SK-N-SH (cell line): ENCODE results near the gene CITED1. TPM values are rescaled to one million over a fixed set of nuclear protein-coding genes. Genes with fewer than 3 reads are reported as not detected.

Source experiments
- CTCF ChIA-PET: fragments of 300-600, 350-600 bp; formaldehyde crosslinking; extraction: SDS; loops from one replicate; lab custom pipeline; 2021; lab: Yijun Ruan, JAX
- POLR2A ChIA-PET: fragments of 350-600 bp; sonication (Branson Sonifier 250); formaldehyde crosslinking; extraction: SDS; loops from one replicate; lab custom pipeline; 2020; ENCODE audit warnings: antibody characterized with exemption, inconsistent platforms; lab: Yijun Ruan, JAX
- DNase-seq: peaks from one replicate; pipeline ENCODE4 v3.0.0; 2012
- H2AFZ ChIP-seq: fragments of 200-600 bp; sonication (generic); 2 replicates; pipeline ENCODE4 v1.8.1; 2016; ENCODE audit warnings: antibody characterized with exemption, mild to moderate bottlenecking, low read depth
- H3F3A ChIP-seq: fragments of 200-600 bp; sonication (generic); replicated peaks from 2 replicates; pipeline ENCODE3; 2016; ENCODE audit warnings: antibody characterized with exemption, mild to moderate bottlenecking; ENCODE audit not compliant: insufficient read depth
- H3K27ac ChIP-seq, 2 experiments: fragments of 200-500 bp in 1 of 2; fragments of 200-600 bp in 1 of 2; sonication (Bioruptor generic) in 1 of 2; sonication (generic), shearing (Covaris generic) in 1 of 2; 2 replicates each; pipeline versions ENCODE4 v1.5.1 to v1.6.1; 2014 to 2016; ENCODE audit warnings: low read depth in 2 of 2, inconsistent platforms in 1 of 2, low read length in 1 of 2, mild to moderate bottlenecking in 1 of 2, mixed read lengths in 1 of 2
- H3K27me3 ChIP-seq: fragments of 200-600 bp; sonication (generic), shearing (Covaris generic); 2 replicates; pipeline ENCODE4 v1.6.1; 2016; ENCODE audit warnings: mixed run types; ENCODE audit not compliant: insufficient read depth
- H3K36me3 ChIP-seq, 2 experiments: fragments of 200-500 bp in 1 of 2; fragments of 200-600 bp in 1 of 2; sonication (Bioruptor generic) in 1 of 2; sonication (generic) in 1 of 2; replicated peaks in 1 of 2; 2 replicates each; pipeline versions ENCODE3 to v1.5.1; 2014 to 2016; ENCODE audit warnings: low read length in 1 of 2, mild to moderate bottlenecking in 1 of 2; ENCODE audit not compliant: insufficient read depth in 2 of 2, control insufficient read depth in 1 of 2
- H3K4me1 ChIP-seq, 2 experiments: fragments of 200-500 bp in 1 of 2; fragments of 200-600 bp in 1 of 2; sonication (Bioruptor generic) in 1 of 2; sonication (generic), shearing (Covaris generic) in 1 of 2; 2 replicates each; pipeline versions ENCODE4 v1.5.1 to v1.6.1; 2014 to 2016; ENCODE audit warnings: low read depth in 1 of 2, low read length in 1 of 2, mixed run types in 1 of 2; ENCODE audit not compliant: insufficient read depth in 2 of 2, control insufficient read depth in 1 of 2
- H3K4me2 ChIP-seq: fragments of 200-600 bp; sonication (generic), shearing (Covaris generic); 2 replicates; pipeline ENCODE4 v1.6.1; 2017; ENCODE audit warnings: mixed run types
- H3K4me3 ChIP-seq, 2 experiments: fragments of 200-500 bp in 1 of 2; fragments of 200-600 bp in 1 of 2; sonication (Bioruptor generic) in 1 of 2; sonication (generic), shearing (Covaris generic) in 1 of 2; 2 replicates each; pipeline versions ENCODE4 v1.5.1 to v1.8.1; 2014 to 2016; ENCODE audit warnings: low read depth in 2 of 2, inconsistent platforms in 1 of 2, low read length in 1 of 2, mild to moderate bottlenecking in 1 of 2, mixed read lengths in 1 of 2, moderate library complexity in 1 of 2
- H3K79me2 ChIP-seq: fragments of 200-600 bp; sonication (generic); 2 replicates; pipeline ENCODE4 v1.8.1; 2017; ENCODE audit warnings: mild to moderate bottlenecking; ENCODE audit not compliant: insufficient read depth
- H3K9ac ChIP-seq: fragments of 200-600 bp; sonication (generic); 2 replicates; pipeline ENCODE4 v1.6.1; 2017; ENCODE audit warnings: mixed run types
- H3K9me2 ChIP-seq: fragments of 200-600 bp; sonication (generic); 2 replicates; pipeline ENCODE4 v1.6.1; 2017; ENCODE audit warnings: mixed run types
- H3K9me3 ChIP-seq: fragments of 200-600 bp; sonication (generic); 2 replicates; pipeline ENCODE4 v1.6.1; 2017; ENCODE audit warnings: mixed run types, mild to moderate bottlenecking, moderate library complexity
- H4K20me1 ChIP-seq: fragments of 200-600 bp; sonication (generic); 2 replicates; pipeline ENCODE4 v1.6.1; 2017; ENCODE audit warnings: mild to moderate bottlenecking, mixed run types; ENCODE audit not compliant: insufficient read depth
- ELF1 ChIP-seq: IDR thresholded peaks from 2 replicates; pipeline ENCODE4 v1.4.0; 2012
- EP300 ChIP-seq, 2 experiments: IDR thresholded peaks; 2 replicates each; pipeline versions ENCODE4 v1.4.0 to v1.6.1; 2012; ENCODE audit warnings: borderline replicate concordance in 1 of 2, low read depth in 1 of 2, low read length in 1 of 2
- EZH2phosphoT487 ChIP-seq: fragments of 200-600 bp; sonication (generic); IDR thresholded peaks from 2 replicates; pipeline ENCODE4 v1.6.1; 2017; ENCODE audit warnings: low read depth, mixed run types, mild to moderate bottlenecking, antibody characterized with exemption, moderate library complexity, borderline replicate concordance
- FOXJ3 ChIP-seq: sonication (generic); formaldehyde crosslinking; IDR thresholded peaks from 2 replicates; pipeline ENCODE4 v1.5.1; 2020; ENCODE audit warnings: mild to moderate bottlenecking, missing genetic modification reagents
- GABPA ChIP-seq: IDR thresholded peaks from 2 replicates; pipeline ENCODE4 v1.4.0; 2012; ENCODE audit warnings: low read depth, mild to moderate bottlenecking
- GATA2 ChIP-seq: sonication (generic); formaldehyde crosslinking; IDR thresholded peaks from 2 replicates; pipeline ENCODE4 v1.5.0; 2020; ENCODE audit warnings: mild to moderate bottlenecking, missing genetic modification reagents
- JUND ChIP-seq: IDR thresholded peaks from 2 replicates; pipeline ENCODE4 v1.4.0; 2012
- MEF2A ChIP-seq: IDR thresholded peaks from 2 replicates; pipeline ENCODE4 v1.4.0; 2012; ENCODE audit warnings: low read depth, borderline replicate concordance
- NRF1 ChIP-seq: IDR thresholded peaks from 2 replicates; pipeline ENCODE4 v1.6.1; 2012; ENCODE audit warnings: low read depth, mild to moderate bottlenecking, low read length
- POLR2AphosphoS5 ChIP-seq: IDR thresholded peaks from 2 replicates; pipeline ENCODE4 v1.6.1; 2012; ENCODE audit warnings: low read depth, low read length
- RAD21 ChIP-seq: IDR thresholded peaks from 2 replicates; pipeline ENCODE4 v1.6.1; 2012; ENCODE audit warnings: mild to moderate bottlenecking, low read length
- RCOR1 ChIP-seq: fragments of 150-350 bp; IDR thresholded peaks from 2 replicates; pipeline ENCODE4 v1.6.1; 2017; ENCODE audit warnings: antibody characterized with exemption, low read length
- RFX5 ChIP-seq: IDR thresholded peaks from 2 replicates; pipeline ENCODE4 v1.6.1; 2012; ENCODE audit warnings: mild to moderate bottlenecking, improper control_type of control experiment, low read length
- RXRA ChIP-seq: IDR thresholded peaks from 2 replicates; pipeline ENCODE4 v1.4.0; 2012; ENCODE audit warnings: low read depth, mild to moderate bottlenecking, borderline replicate concordance
- SIN3A ChIP-seq: IDR thresholded peaks from 2 replicates; pipeline ENCODE4 v1.6.1; 2012; ENCODE audit warnings: low read depth, mild to moderate bottlenecking, low read length, moderate library complexity, borderline replicate concordance
- TCF12 ChIP-seq: IDR thresholded peaks from 2 replicates; pipeline ENCODE4 v1.4.0; 2012
- TEAD4 ChIP-seq: IDR thresholded peaks from 2 replicates; pipeline ENCODE4 v1.4.0; 2012; ENCODE audit warnings: mild to moderate bottlenecking, borderline replicate concordance; ENCODE audit not compliant: insufficient read depth
- USF1 ChIP-seq: IDR thresholded peaks from 2 replicates; pipeline ENCODE4 v1.4.0; 2012; ENCODE audit warnings: low read depth, borderline replicate concordance
- USF2 ChIP-seq: fragments of 150-350 bp; IDR thresholded peaks from 2 replicates; pipeline ENCODE4 v1.6.1; 2017; ENCODE audit warnings: antibody characterized with exemption, low read length, low read depth, borderline replicate concordance
- ZBTB33 ChIP-seq: IDR thresholded peaks from 2 replicates; pipeline ENCODE4 v1.4.0; 2012; ENCODE audit warnings: low read depth, borderline replicate concordance
- WGBS: methylation state at CpG from one replicate; pipeline ENCODE4 v1.1.6; 2017; ENCODE audit warnings: low lambda C conversion rate; 5-methylcytosine and 5-hydroxymethylcytosine counted together
- polyA plus RNA-seq, 3 experiments: library from polyadenylated mRNA; depleted of rRNA; stranded (reverse); fragments of >200 nt; gene quantifications; 2 replicates each; pipeline ENCODE4 v1.2.3, GENCODE V29; 2012
- TF ChIP-seq, protein P1 (sequence below): fragments of 200-600 bp; sonication (generic); IDR thresholded peaks from 2 replicates; pipeline ENCODE4 v1.6.1; 2017; ENCODE audit warnings: antibody characterized with exemption, mild to moderate bottlenecking, moderate library complexity
- TF ChIP-seq, protein P2 (sequence below): IDR thresholded peaks from 2 replicates; pipeline ENCODE4 v1.4.0; 2012; ENCODE audit warnings: low read depth

Gene CITED1
- polyA plus RNA-seq, 1 of the 3 experiments (the other 2 are of a cell fraction), result 0.44 TPM

DNA sequence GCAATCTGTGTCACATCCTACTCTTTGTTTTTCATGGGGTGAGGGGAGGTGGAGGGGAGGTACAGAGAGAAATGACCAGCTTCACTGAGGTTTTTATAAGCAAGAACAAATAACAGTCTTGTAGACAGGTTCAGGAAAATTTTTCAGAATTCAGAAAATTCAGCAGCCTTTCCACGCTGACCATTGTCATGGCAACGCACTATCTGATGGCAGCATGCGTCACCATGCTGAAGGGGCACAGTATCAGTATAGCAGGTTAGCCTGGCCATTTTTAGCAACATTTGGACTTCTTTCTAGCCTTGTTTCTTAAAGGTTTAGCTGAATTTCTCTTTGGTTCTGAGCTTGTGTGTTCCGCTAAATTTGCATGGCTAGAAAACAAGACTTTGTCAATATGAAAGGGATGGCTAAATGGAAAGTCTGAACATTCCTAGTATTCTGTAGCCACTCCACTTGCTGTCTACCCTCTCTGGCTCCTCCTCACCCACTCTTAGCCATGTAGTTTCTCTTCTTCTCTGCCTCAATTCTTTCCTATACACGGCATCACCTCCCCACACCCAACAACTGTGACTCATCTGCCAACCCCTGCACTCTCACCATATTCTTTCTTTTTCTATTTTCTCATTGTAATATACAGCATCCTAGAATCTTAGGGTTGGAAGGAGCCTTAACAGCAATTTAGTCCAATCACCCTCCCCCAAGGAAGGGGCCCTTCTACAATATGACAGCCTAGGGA, 42.7 kb upstream of the CITED1 start:
- no peaks in the 10 kb centered on the region for H3K27me3 ChIP-seq
- H3K79me2 ChIP-seq, result no peaks in the 10 kb centered on the region
- H3K27ac ChIP-seq, result no peak overlapping the region
- WGBS, result 96% methylated on average over 5 of the region's 5 CpGs
- H3K4me1 ChIP-seq, result no peaks in the 10 kb centered on the region; a peak in 1 of 4 replicates
- peaks cover 8 to 30% of the 10 kb centered on the region in 2 experiments for H3K36me3 ChIP-seq
- H3K4me3 ChIP-seq, result no peak overlapping the region
- H3K9me2 ChIP-seq, result no peaks in the 10 kb centered on the region
- H2AFZ ChIP-seq, result no peak overlapping the region
- H3K4me2 ChIP-seq, result no peak overlapping the region
- DNase-seq, result no peak
- no peak overlapping the region for H3K9ac ChIP-seq
- ChIA-PET POLR2A (no interaction called here), CTCF (no interaction called here)
- TF ChIP-seq SIN3A (no peak), FOXJ3 (no peak), GATA2 (no peak), ELF1 (no peak), NRF1 (no peak), GABPA (no peak), TCF12 (no peak), TEAD4 (no peak), RAD21 (no peak), RFX5 (no peak), JUND (no peak), POLR2AphosphoS5 (no peak), USF1 (no peak), RXRA (no peak), MEF2A (no peak)
- TF ChIP-seq, protein P1, sequence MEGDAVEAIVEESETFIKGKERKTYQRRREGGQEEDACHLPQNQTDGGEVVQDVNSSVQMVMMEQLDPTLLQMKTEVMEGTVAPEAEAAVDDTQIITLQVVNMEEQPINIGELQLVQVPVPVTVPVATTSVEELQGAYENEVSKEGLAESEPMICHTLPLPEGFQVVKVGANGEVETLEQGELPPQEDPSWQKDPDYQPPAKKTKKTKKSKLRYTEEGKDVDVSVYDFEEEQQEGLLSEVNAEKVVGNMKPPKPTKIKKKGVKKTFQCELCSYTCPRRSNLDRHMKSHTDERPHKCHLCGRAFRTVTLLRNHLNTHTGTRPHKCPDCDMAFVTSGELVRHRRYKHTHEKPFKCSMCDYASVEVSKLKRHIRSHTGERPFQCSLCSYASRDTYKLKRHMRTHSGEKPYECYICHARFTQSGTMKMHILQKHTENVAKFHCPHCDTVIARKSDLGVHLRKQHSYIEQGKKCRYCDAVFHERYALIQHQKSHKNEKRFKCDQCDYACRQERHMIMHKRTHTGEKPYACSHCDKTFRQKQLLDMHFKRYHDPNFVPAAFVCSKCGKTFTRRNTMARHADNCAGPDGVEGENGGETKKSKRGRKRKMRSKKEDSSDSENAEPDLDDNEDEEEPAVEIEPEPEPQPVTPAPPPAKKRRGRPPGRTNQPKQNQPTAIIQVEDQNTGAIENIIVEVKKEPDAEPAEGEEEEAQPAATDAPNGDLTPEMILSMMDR, result no peak
- TF ChIP-seq, protein P2, sequence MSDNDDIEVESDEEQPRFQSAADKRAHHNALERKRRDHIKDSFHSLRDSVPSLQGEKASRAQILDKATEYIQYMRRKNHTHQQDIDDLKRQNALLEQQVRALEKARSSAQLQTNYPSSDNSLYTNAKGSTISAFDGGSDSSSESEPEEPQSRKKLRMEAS, result no peak
- H3F3A ChIP-seq, result no peaks in the 10 kb centered on the region
- no peaks in the 10 kb centered on the region for H4K20me1 ChIP-seq
- H3K9me3 ChIP-seq, result no peaks in the 10 kb centered on the region

- Histone ChIP-seq H3K4me1 (no peaks in the 10 kb centered on the region; a peak in 1 of 4 replicates), H3K4me3 (no peak overlapping the region), H3K27ac (no peak overlapping the region), H3F3A (no peaks in the 10 kb centered on the region), H3K36me3 (peaks cover 8 to 31% of the 10 kb centered on the region in 2 experiments), H3K27me3 (no peaks in the 10 kb centered on the region), H4K20me1 (no peaks in the 10 kb centered on the region), H2AFZ (no peak overlapping the region), H3K9me3 (no peaks in the 10 kb centered on the region), H3K9ac (no peak overlapping the region), H3K9me2 (no peaks in the 10 kb centered on the region), H3K4me2 (no peak overlapping the region), H3K79me2 (no peaks in the 10 kb centered on the region)
- WGBS, result 73% methylated on average over 1 of the region's 2 CpGs
- ChIA-PET CTCF (no interaction called here), POLR2A (no interaction called here)
- DNase-seq, result no peak
- TF ChIP-seq JUND, result no peak
- no peak for TF ChIP-seq MEF2A
- TF ChIP-seq GABPA, result no peak
- TF ChIP-seq ELF1, result no peak
- TF ChIP-seq ZBTB33, result no peak
- TF ChIP-seq RFX5, result no peak
- no peak for TF ChIP-seq EZH2phosphoT487
- TF ChIP-seq FOXJ3, result no peak
- no peak for TF ChIP-seq RCOR1
- TF ChIP-seq TCF12, result no peak
- TF ChIP-seq POLR2AphosphoS5, result no peak
- no peak for TF ChIP-seq RAD21
- TF ChIP-seq EP300 (IDR thresholded peaks at IDR 0.05; ENCODE audit: borderline replicate concordance in 1 of 2, low read depth in 1 of 2, low read length in 1 of 2), result no peak
- TF ChIP-seq USF2, result no peak
Observed at GRCh38 chrX:72347366-72347765, 41.7 kb upstream of the CITED1 start.
